ENCODE data around the gene C1orf105.

GRCh38 chr1:172468296-172468695 is 47.8 kb downstream of the C1orf105 start:
- no peak for TF ChIP-seq CTCF (IDR thresholded peaks at IDR 0.05)
- TF ChIP-seq NRF1 (IDR thresholded peaks at IDR 0.05; ENCODE audit: low read depth, low read length), result no peak
- TF ChIP-seq, protein P1, sequence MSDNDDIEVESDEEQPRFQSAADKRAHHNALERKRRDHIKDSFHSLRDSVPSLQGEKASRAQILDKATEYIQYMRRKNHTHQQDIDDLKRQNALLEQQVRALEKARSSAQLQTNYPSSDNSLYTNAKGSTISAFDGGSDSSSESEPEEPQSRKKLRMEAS (IDR thresholded peaks at IDR 0.05; ENCODE audit: low read depth), result no peak
- no peak for TF ChIP-seq REST (IDR thresholded peaks at IDR 0.05; ENCODE audit: low read depth, low read length)
- no peak for TF ChIP-seq JUND (IDR thresholded peaks at IDR 0.05)
- no peak for TF ChIP-seq GABPA (IDR thresholded peaks at IDR 0.05; ENCODE audit: low read depth)

All from SK-N-SH (cell line).